K562 (cell line): Measurements from ENCODE around the gene RHEX. TPM values are rescaled to one million over a fixed set of nuclear protein-coding genes. Genes with fewer than 3 reads are reported as not detected.

Experiments
- CREB3L1 ChIP-seq: fragments of 450-650 bp; IDR thresholded peaks from 2 replicates; pipeline ENCODE4 v1.6.1; 2014; ENCODE audit warnings: low read depth, mild to moderate bottlenecking, moderate library complexity, borderline replicate concordance
- ELF4 ChIP-seq: fragments of 450-650 bp; formaldehyde crosslinking; IDR thresholded peaks from 2 replicates; pipeline ENCODE4 v1.4.0; 2022; ENCODE audit warnings: missing genetic modification characterization
- MAZ ChIP-seq, 2 experiments: fragments of 450-650 bp in 1 of 2; sonication (generic) in 1 of 2; formaldehyde crosslinking; IDR thresholded peaks in 1 of 2; conservative IDR thresholded peaks in 1 of 2; 2 replicates each; pipeline versions ENCODE4 v1.4.0 to v1.5.0; 2020; ENCODE audit warnings: mild to moderate bottlenecking in 1 of 2, missing genetic modification reagents in 1 of 2
- RB1 ChIP-seq: fragments of 450-650 bp; IDR thresholded peaks from 2 replicates; pipeline ENCODE4 v1.6.1; 2017; ENCODE audit warnings: low read depth, mild to moderate bottlenecking
- SRSF3 ChIP-seq: fragments of 200-400 bp; formaldehyde crosslinking; IDR thresholded peaks from 2 replicates; pipeline ENCODE4 v1.6.1; 2016; ENCODE audit warnings: mild to moderate bottlenecking, low read length, moderate library complexity; ENCODE audit not compliant: insufficient read depth
- ZNF384 ChIP-seq: IDR thresholded peaks from 2 replicates; pipeline ENCODE4 v1.6.1; 2012; ENCODE audit warnings: low read depth, low read length, improper control_type of control experiment
- ZNF41 ChIP-seq: fragments of 250-450 bp; sonication (Bioruptor Pico); conservative IDR thresholded peaks from 2 replicates; pipeline ENCODE4 v1.4.0; 2020; ENCODE audit warnings: mild to moderate bottlenecking
- ZNF639 ChIP-seq, 2 experiments: fragments of 200-800 bp in 1 of 2; sonication (Bioruptor generic) in 1 of 2; sonication (generic) in 1 of 2; formaldehyde crosslinking in 1 of 2; IDR thresholded peaks in 1 of 2; conservative IDR thresholded peaks in 1 of 2; 2 replicates each; pipeline versions ENCODE4 v1.5.0 to v1.6.1; 2016 to 2020; ENCODE audit warnings: missing compliant biosample characterization in 1 of 2, missing genetic modification characterization in 1 of 2, missing genetic modification reagents in 1 of 2
- polyA plus RNA-seq, 8 experiments: library from polyadenylated mRNA; depleted of rRNA in 4 of 8; stranded (reverse) in 5 of 8; unstranded in 3 of 8; fragments of >200 nt; fragmentation: Nextera tagmentation in 2 of 8; fragmentation: Illumina TruSeq in 1 of 8; extraction: Ambion mirVana in 2 of 8; extraction: Trizol in 1 of 8; gene quantifications; 2 replicates each; pipeline versions ENCODE4 v1.2.1 to v1.2.3, GENCODE V29; 2011 to 2014; ENCODE audit warnings: inconsistent platforms in 1 of 8, missing spikeins in 1 of 8
- total RNA-seq, 7 experiments: library from RNA; depleted of rRNA in 6 of 7; stranded (reverse); fragments of >200 nt in 6 of 7; fragmentation: Illumina TruSeq in 2 of 7; extraction: Trizol in 2 of 7; gene quantifications; 2 replicates each; pipeline versions ENCODE4 v1.2.1 to v1.2.3, GENCODE V29; 2011 to 2021; ENCODE audit warnings: low replicate concordance in 1 of 7

Gene RHEX
- total and polyA plus RNA-seq, 9 of the 15 experiments (the other 6 are each of a cell fraction or from before 2014, with no cell fraction given), result not detected

GRCh38 chr1:206030714-206031113 lies 22.3 kb upstream of the RHEX start (continued):
- no peak for TF ChIP-seq ELF4
- TF ChIP-seq ZNF41, result no peak
- no peak for TF ChIP-seq ZNF384
- TF ChIP-seq MAZ (CRISPR knock-in tag; conservative IDR thresholded peaks at IDR 0.05 in 1 of 2, IDR thresholded peaks at IDR 0.05 in 1 of 2), result peak in 1 of 2 experiments; percentile 43; a peak in 1 of 4 replicates
- TF ChIP-seq RB1, result peak; percentile 89
- TF ChIP-seq ZNF639 (CRISPR knock-in tag; conservative IDR thresholded peaks at IDR 0.05 in 1 of 2, IDR thresholded peaks at IDR 0.05 in 1 of 2), result no peak
- TF ChIP-seq CREB3L1, result no peak
- no peak for TF ChIP-seq SRSF3
